Measurements from ENCODE around the gene EXOSC7.

EXOSC7 gene

DNA sequence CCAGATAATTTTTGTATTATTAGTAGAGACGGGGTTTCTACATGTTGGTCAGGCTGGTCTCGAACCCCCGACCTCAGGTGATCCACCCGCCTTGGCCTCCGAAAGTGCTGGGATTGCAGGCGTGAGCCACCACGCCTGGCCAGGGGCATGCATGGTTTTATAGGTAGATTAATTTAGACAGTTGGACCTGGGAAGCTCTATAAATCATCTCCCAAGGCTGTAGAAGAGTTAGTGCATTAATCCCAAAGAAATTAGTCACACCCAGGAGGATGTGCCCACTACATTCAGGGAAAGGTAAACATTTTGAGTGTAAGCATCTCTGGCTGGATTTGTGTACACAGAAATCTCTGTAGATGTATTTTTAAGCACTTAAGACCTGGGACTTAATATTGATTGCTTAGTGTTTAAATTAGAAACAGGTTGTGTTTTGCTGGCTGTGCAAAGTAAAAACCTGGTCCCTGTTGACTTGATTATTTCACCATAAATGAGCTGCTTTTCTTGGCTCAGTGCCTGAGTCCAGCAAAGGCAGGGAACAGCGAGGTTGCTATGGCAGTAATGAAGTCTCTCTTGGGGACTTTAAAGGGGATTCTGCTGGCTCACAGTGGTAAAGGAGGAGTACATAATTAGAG lies 19.2 kb downstream of the EXOSC7 start:
- peak; percentile 68 for DNase-seq

DNA sequence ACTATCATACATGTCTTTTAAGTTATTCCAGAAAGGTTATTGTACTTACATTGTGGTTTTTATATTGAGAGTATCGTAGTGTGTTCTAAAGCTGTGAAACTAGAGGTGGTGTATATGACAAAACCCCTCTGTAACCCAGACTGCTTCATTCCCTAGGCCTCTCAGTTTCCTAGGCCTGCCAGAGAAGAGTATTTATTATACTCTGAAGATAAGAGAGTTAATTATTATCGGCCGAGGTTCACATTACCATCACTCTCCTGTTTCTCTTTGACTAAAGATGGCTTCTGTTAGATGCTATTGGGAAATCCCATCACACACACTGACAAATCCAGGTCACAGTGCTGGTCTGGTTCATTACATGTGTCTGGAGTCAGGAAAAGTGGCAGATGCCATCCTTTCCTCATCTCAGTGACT lies 20.5 kb downstream of the EXOSC7 start:
- DNase-seq: no peak

DNA sequence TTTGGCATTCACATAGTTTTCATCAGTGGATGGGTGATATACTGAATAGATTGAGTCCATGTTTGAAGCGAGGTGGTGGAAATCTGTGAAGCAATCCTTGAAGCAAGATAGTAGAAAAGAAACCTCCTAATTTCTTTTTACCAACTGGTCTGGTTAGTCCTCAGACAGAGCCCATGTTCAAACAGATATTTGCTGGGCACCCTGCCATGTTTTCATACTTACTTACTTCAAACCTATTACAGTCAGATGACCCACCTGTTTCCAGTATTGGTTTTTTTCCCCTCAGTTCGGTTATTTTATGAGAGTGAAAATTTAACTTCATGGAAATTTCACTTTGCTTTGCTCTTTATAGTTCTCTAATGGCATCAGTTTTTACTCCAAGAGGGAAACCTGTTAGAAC lies 23.7 kb downstream of the EXOSC7 start:
- DNase-seq: no peak

DNA sequence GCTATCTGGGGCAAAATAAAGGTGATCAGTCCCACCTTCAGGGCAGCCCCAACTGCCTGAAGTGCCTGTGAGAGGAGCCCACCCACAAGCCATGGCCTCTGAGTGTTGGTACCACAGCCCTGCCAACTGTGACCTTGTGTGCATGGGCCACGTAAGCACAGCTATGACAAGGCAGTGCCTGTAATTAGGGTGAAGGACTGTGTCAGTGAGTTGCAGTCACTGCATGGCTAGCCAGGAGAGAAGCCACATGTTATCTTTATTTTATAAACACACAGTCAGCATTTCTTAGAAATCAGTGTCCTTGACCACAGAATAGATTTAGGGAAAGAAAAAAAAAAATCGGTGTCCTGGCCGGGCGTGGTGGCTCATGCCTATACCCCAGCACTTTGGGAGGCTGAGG lies 24.8 kb downstream of the EXOSC7 start:
- no peak for DNase-seq

DNA sequence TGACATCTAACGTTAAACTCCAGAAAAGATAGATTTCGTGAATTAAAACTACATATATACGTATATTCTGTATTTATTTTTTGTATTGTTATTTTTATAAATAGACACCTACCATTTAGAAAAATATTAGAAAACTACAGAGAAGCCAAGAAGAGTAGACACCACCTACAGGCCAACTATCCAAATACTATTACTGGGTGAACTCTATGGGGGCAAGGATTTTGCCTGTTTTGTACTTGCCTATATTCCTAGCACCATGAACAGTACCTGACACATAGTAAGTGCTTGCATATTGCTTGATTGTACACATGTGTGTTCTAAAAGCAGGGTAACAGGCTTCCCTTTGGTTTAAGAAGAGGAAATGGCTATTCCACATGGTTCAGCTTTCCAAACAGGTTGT lies 25.7 kb downstream of the EXOSC7 start:
- no peak for DNase-seq

DNA sequence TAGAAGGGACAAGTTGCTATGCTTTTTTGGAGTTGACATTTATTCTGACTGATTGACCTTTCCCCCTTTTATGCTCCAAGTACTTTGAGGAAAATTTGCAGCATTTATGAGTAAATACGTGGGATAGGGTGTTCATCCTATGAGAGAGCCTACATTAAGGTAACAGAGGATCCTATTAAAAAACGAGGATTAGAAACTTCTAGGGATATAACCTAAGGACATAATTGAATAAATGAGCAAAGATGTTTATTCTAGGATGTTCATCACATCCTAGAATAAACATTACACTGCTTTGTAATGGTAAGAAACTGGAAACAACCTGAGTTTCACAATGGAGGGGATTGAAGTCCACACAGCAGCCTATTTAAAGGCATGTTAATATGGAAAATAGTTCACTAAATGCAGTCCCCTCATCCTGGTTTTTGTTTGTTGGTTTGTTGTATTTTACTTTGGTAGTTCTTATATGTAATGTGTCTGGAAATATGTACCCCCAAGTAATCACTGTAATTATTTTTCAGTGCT lies 26.2 kb downstream of the EXOSC7 start:
- DNase-seq: no peak

DNA sequence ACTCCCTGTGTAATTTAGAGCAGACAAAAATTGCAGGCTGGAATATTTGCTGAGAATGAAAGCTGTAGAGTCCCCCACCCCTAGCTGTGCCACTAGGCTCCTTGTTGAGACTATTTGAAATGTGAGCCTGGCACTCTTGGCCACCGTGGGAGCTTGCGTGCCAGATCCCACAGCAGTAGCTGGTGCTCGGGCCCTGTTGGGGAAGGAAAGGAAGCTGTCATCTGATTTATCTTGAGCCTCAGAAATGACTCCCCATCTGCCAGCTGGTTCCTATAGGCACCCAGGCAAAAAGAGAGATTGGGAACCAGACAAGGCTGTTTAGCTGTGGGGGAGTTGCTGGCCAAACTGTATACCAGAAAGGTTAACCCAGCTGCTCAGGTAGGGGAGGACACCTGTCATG lies 26.7 kb downstream of the EXOSC7 start:
- no peak for DNase-seq

DNA sequence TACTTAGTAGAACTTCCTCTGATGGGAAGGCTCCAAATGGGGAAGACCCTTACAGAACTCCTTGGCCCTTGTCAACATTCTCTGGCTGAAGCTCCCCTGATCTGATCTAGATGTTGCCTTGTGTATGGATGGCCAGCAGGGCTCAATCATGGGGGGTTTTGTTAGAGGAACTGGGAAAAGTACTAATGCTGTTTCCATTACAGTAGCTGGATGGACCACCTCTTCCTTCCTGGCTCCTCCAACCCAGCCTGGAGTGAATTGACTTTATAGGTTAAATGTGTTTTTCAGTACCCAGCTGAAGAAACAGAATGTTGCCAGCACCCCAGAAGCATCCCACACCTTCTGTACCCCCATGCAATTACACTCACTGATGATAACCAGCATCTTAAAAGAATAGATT lies 27.4 kb downstream of the EXOSC7 start:
- no peak for DNase-seq

DNA sequence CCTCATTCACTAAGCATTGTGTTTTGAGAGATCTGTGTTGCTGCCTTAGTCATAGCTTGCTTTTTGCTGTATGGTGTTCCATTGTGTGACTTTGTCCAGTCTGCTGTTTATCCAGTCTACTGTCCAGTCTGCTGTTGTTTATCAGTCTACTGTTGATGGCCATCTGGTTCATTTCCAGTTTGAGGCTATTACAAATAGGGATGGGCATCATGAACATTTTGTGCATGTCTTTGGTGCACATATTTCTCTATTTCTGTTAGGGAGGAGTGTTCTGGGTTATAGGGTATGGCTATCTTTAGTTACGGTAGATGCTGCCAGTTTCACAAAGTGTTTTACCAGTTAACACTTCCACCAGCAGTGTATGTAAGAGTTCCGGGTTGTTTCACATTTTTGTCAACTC lies 27.8 kb downstream of the EXOSC7 start:
- no peak for DNase-seq

DNA sequence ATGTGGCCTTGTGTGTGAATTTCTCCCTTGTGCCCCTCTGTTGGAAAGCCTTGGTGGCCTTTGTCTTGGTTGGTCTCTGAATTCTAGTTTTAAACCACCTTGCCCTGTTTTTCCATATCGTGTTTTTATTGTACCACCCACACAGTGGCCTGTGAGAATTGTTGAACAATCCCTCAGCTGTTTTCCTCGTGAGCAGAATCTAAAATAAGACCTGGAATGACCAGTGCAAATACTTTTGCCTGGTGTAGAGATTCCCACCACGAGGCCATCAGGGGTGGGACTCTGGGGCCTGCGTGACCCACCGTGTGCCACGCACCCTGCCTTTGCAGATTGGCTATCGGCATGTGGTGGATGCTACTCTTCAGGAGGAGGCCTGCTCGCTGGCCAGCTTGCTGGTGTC lies 31.0 kb downstream of the EXOSC7 start:
- no peak for DNase-seq

DNA sequence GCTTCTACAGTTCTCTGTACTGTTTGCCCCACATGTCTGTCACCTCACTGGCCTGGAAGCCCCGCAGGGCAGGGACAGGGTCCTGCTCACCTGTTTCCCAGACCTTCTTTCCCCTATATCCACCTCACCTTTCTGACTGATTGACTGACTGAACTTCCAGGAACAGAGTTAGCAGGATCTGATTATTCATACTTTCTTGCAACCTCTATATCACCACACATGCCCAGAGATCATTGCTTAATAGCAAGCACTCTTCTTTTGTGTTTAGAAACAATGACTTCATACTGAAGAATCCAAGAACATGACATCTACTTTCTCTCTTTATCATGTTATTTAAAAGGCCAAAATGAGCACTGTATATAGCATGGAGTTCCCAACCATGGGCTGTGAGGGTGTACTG lies 32.1 kb downstream of the EXOSC7 start:
- DNase-seq: no peak

DNA sequence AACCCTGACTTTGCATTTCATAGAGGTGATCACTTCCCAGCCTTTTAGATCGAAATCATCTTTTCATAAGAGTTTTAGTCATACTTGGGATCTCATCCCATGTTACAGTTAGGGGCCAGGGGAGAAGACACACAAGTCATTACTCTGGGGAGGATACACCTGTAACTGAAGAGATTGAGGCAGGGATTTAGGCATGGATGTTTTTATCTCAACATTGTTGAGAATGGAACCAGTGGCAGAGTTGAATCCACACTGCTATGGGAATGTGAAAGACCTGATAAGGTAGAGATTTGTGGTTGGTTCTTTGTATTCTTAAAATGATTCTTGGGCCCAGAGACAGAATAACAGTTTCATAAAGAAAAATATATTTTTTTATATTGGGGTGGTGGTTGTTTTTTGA lies 33.8 kb downstream of the EXOSC7 start:
- no peak for DNase-seq

DNA sequence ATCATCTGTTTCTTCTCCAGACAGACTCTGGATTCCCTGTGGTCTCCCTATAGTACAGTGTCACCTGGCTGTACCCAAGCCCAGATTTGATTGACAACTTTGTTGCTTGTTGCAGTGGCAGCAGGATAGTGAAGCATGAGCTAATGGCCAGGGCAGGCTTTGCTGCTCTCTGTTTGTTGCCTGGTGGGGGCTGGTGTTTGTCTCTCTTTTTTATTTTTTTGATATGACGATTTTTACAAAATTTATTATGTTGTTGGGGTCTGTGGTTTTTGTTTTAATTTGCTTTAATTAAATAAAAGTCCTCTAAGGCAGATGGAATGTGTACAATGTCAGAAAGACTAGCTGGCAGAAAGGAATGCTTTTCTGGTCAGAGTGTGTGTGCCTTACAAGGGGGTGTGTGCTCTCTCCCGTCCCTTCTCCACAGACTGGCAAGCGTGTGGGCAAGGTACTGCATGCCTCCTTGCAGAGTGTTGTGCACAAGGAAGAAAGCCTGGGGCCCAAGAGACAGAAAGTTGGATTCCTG lies 34.8 kb downstream of the EXOSC7 start:
- no peak for DNase-seq

DNA sequence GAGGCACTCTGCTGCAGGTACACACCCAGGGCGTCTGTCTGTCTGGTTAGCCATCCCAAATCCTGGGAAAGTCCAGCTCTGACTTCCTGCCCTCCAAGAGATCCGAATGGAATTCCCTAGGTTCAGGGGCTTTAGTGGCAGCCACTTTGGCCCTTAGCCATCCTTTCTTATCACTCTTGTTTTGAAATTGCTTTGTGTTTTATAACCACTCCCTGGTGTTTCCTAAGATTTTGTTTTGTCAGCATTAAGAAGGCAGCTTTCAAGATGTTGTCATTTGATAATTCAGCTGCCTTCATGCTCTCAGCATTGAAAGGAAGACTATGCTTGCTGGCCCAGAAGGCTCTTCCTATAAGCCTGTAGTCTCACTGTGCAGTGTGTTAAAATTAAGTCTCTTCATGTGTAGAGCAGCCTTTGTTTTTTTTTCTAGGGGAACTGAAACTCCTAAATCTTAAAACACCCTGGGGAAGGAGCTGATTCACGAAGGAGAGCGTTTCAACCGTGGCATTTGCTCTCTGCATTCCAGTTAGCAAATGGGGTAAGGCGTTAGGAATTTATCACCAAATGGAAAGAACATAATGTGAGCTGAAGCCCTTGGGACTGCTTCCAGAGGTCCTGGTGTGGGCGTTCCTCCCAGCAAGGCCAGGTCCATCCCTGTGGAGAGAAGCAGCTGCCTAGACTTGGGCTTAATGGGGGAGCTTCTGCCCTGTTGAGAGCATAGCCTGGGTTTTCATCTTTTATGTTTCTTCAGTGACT lies 35.9 kb downstream of the EXOSC7 start:
- DNase-seq: peak; percentile 62

DNA sequence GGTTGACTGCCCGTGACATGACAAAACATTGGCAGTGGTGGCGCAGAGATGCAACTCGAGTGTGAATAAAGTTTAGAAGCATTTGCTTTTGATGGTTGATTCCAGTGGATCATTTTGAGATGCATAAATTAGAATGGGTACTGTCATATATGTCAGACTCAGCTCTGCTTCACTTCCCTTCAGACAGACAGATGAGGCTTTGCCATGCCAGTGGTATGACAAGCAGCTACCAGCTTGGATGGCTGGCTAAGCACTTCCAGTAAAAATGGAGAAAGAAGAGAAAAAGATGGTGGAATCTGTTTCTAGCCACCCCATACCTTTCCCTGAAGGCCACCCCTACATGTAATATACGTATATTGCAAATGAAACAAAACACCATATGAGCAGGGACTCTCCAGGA lies 36.5 kb downstream of the EXOSC7 start:
- DNase-seq: no peak

DNA sequence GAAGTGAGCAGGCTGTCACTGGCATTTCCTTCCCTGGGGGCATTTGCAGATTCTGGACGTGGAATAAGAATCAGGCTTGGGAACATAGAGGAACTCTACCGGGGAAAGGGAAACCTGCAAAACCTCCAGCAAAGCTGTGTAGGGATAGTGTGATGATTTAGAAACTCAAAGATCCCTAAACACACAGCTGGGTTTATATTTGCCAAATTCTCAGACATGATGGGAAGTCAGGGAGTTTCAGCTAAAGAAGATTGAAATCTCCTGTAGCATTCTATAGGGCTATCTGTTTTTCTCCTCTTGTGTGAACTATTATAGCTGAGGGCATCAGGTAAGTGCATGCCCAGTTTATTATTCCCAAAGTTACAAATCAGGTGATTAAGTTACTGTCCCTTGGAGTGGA lies 40.9 kb downstream of the EXOSC7 start:
- no peak for DNase-seq

DNA sequence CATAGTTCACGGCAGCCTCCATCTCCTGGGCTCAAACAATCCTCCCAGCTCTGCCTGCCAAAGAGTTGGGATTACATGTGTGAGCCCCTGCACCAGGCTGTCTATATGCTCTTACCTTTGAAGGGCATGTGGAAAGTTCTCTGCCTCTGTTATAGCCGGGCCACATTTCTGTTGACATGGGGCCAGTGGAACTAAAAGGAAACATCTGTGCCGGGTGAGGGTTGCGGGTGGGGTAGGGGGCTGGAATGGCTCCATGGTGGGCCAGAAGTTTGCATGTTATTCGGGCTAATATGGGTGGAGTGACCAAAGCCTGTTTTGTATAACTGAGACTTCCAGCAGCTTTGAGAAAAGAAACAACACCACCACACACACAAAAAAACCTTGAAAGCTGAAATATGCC lies 41.8 kb downstream of the EXOSC7 start:
- DNase-seq: peak; percentile 55

DNA sequence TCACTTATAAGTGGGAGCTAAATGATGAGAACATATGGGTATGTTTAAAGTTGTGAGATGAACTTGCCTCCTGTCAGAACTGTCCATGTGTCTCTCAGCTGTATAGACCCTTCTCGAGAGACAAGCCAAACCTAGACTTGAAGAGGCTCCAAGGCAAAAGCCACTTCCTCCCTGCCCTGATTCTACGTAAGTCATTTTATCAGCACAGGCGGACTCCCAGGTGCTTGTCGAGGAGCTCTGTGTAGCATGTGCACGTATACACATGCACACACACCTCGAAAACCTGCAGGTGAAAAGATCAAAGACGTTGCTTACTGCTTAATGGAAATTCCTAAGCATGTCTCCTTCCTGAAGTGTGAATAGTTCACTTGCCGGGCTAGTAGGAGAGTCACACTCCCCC lies 44.5 kb downstream of the EXOSC7 start:
- no peak for DNase-seq

DNA sequence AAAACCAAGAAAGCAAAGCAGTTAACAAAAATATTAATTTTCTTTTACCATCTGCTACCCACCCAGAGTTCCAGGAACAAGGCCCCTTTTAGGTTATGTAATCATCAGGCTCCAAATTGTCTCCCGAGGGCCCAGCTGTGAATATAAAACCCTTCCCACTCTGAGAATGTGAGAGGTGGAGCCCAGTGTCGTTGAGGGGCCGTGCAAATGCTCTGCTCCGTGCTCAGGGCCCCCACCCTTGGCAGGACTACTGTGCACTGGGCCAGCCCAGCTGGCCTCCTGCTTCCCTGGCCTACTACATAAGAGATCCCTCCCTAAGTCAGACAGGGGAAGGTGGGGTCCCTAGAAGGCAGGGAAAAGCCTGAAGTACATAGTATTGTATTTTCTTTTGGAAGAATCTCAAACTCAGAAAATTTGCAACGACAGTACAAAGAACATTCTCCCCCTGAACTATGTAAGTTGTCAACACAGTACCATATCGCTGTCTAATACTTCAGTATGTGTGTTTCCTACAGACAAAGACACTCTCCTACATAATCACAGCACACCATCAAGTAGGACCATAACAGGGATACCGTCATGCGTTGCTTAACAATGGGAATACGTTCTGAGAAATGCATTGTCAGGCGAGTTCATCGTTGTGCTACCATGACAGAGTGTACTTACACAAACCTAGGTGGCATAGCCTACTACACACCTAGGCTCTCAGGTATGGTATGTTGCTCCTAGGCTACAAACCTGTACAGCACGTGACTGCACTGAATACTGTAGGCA lies 45.7 kb downstream of the EXOSC7 start:
- DNase-seq: peak; percentile 92

DNA sequence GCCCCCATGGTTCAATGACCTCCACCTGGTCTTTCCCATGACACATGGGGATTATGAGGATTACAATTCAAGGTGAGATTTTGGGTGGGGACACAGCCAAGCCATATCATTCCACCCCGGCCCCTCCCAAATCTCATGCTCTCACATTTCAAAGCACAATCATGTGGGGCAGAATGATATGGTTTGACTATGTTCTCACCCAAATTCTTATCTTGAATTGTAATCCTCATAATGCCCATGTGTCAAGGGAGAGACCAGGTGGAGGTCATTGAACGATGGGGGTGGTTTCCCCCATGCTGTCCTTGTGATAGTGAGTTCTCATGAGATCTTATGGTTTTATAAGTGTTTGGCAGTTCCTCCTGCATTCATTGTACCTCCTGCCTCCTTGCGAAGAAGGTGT lies 47.6 kb downstream of the EXOSC7 start:
- no peak for DNase-seq

DNA sequence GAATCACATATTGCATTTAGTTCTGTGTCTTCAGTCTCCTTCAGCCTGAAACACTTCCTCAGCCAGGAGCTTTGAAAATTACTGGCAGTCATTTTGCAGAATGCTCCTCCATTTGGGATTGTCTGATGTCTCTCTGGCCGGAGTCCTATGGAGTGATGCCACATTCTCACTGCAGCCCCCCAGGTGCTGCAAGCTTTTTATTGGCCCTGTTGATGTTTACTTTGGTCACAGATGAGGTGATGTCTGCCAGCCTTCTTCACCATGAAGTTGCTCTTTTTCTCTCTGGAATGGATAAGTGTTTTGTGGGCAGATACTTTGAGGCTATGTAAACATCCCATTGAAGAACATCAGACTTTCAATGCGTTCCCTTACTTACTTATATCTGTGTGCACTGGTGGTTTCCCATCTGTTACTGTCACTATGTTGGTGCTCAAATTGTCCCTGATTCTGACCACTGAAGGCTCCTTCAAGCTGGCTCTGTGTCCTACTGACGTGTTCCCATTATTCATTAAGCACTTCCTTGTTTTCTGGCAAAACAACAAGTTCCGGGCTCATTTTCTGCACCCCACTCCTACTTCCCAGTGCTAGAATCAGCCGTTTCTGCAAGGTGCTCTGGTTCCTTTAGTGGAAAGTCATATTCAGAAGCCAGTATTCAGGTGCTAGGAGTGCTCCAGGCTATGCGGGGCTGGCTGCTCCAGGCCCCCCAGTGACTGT lies 48.7 kb downstream of the EXOSC7 start:
- DNase-seq: peak; percentile 54

DNA sequence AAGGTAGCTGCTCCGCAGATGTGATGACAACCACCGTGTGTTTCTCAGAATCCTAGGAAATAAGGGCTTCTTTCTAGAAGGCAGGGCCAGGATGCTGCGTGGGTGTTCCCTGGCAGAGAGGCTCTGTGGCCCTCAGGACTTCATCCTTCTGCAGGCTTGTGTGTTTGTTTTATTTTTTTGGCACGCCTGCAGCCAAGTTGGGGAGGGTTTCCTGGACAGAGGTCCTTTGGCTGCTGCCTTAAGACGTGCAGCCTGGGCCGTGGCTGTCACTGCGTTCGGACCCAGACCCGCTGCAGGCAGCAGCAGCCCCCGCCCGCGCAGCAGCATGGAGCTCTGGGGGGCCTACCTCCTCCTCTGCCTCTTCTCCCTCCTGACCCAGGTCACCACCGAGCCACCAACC lies 50.0 kb downstream of the EXOSC7 start, which contains the start of gene CLEC3B:
CLEC3B (plus strand) TSS at position 266 of the 400 bp plus-strand sequence; CDS start at position 326, 60 bp downstream.
- peak; percentile 87 for DNase-seq

DNA sequence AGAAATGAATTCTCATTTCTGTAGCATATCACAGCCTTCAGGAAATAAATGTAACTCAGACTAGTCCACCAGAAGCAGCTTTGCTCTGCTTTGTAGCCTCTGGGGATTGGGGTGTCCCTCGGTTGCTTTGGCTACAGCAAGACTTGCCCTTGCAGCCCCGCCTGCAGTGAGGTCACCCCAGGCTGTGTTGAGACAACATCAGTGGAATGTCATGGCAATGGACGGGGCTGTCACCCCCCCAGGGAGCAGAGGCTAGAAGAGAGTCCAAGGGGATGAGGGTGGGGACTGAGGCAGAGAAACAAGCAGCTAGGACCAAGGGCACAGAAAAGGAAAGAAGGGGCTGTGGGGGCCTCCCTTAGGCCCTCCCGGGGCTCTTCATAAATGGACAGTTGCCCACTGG lies 50.9 kb downstream of the EXOSC7 start:
- DNase-seq: peak; percentile 85

All from femur (tissue), 1 donor.